Lung (tissue), 12 donors: ENCODE data around the gene CFAP61. TPM values are rescaled to one million over a fixed set of nuclear protein-coding genes. Genes with fewer than 3 reads are reported as not detected.

Experiments used
- ATAC-seq: fragments of 200-7000 bp; cut with Tn5 transposase; one replicate; pipeline ENCODE4 v1.9.1; 2020; ENCODE audit warnings: moderate number of reproducible peaks; ENCODE audit not compliant: insufficient read depth, low FRiP score
- DNase-seq, 3 donors: peaks; one replicate each; pipeline ENCODE4 v3.0.0-alpha.2; 2013 to 2017
- H3K27ac ChIP-seq, 2 donors: one replicate each; pipeline ENCODE4 v1.5.1; 2013; ENCODE audit warnings: mild to moderate bottlenecking in 2 of 2, moderate library complexity in 2 of 2, control low read depth in 1 of 2, inconsistent platforms in 1 of 2, low read depth in 1 of 2, low read length in 1 of 2
- H3K27me3 ChIP-seq, 3 donors: one replicate each; pipeline ENCODE4 v1.5.1; 2013; ENCODE audit warnings: low read length in 2 of 3; ENCODE audit not compliant: control insufficient read depth in 3 of 3, insufficient read depth in 3 of 3
- H3K36me3 ChIP-seq, 4 donors: one replicate each; pipeline ENCODE4 v1.5.1; 2013; ENCODE audit warnings: low read length in 4 of 4, mild to moderate bottlenecking in 1 of 4, moderate library complexity in 1 of 4; ENCODE audit not compliant: control insufficient read depth in 4 of 4, insufficient read depth in 4 of 4
- H3K4me1 ChIP-seq, 5 donors: one replicate each; pipeline ENCODE4 v1.5.1; 2013; ENCODE audit warnings: low read length in 5 of 5, mild to moderate bottlenecking in 2 of 5, moderate library complexity in 1 of 5; ENCODE audit not compliant: control insufficient read depth in 5 of 5, insufficient read depth in 5 of 5
- H3K4me3 ChIP-seq: one replicate; pipeline ENCODE4 v1.5.1; 2013; ENCODE audit warnings: mild to moderate bottlenecking, control low read depth, moderate library complexity
- H3K9ac ChIP-seq, 2 donors: one replicate each; pipeline ENCODE4 v1.5.1; 2013; ENCODE audit warnings: low read length in 2 of 2, control low read depth in 1 of 2; ENCODE audit not compliant: insufficient read depth in 1 of 2
- H3K9me3 ChIP-seq, 4 donors: one replicate each; pipeline ENCODE4 v1.5.1; 2013; ENCODE audit warnings: low read length in 3 of 4, mild to moderate bottlenecking in 1 of 4, moderate library complexity in 1 of 4; ENCODE audit not compliant: control insufficient read depth in 4 of 4, insufficient read depth in 3 of 4
- WGBS, 2 donors: extraction: QIAGEN DNeasy Blood & Tissue Kit; methylation state at CpG; one replicate each; pipeline ENCODE4 v1.1.7; 2013; 5-methylcytosine and 5-hydroxymethylcytosine counted together
- polyA plus RNA-seq, 2 donors: library from polyadenylated mRNA; stranded (reverse); fragments of 200-250 nt; gene quantifications; one replicate each; pipeline ENCODE4 v1.2.1, GENCODE V29; 2013
- total RNA-seq, 2 donors: library from RNA; depleted of rRNA in 1 of 2; stranded (reverse); fragments of >200 nt in 1 of 2; gene quantifications; one replicate each; pipeline ENCODE4 v1.2.1, GENCODE V29; 2014 to 2021
- TF ChIP-seq, protein P1 (sequence below): IDR thresholded peaks from 2 replicates; pipeline ENCODE4 v1.5.1; 2012; ENCODE audit warnings: mild to moderate bottlenecking; ENCODE audit errors: control extremely low read depth, extremely low read depth
- donor health status: control.
- donor health status: control.
- donor health status: Bipolar disorder and iron deficiency.
- donor health status: healthy.
- donor health status: DM: yes; HTN: yes; CAD: no.

The CFAP61 gene
- total and polyA plus RNA-seq, 4 donors = 2.0 to 15.4 (median 6.5) TPM

DNA sequence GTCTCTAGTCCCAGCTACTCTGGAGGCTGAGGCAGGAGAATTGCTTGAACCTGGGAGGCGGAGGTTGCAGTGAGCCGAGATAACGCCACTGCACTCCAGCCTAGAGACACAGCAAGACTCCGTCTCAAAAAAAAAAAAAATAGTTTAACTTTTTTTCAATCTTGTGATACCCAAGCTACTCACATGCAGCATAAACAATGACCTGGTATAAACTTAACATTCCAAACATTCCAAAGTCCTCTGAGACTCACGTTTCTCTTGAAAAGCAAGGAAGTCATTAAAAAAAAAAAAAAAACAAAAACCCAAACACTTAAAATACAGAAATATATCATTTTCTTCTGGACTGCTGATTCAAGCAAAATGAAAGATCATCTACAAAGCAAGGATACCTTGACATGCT lies 14.4 kb upstream of the CFAP61 start:
- Histone ChIP-seq H3K36me3 (peaks cover 33 to 85% (median 56%) of the 10 kb centered on the region in 4 donors), H3K27me3 (no peaks in the 10 kb centered on the region), H3K4me3 (no peak overlapping the region), H3K9ac (no peak overlapping the region), H3K27ac (no peak overlapping the region), H3K9me3 (no peaks in the 10 kb centered on the region), H3K4me1 (peaks cover 0 to 3% (median 0%) of the 10 kb centered on the region in 5 donors)
- no peak for ATAC-seq
- 65 to 79% methylated on average over 5 of the region's 5 CpGs for WGBS, 2 donors
- peak in 1 of 3 donors; percentile 16 for DNase-seq
- TF ChIP-seq, protein P1, sequence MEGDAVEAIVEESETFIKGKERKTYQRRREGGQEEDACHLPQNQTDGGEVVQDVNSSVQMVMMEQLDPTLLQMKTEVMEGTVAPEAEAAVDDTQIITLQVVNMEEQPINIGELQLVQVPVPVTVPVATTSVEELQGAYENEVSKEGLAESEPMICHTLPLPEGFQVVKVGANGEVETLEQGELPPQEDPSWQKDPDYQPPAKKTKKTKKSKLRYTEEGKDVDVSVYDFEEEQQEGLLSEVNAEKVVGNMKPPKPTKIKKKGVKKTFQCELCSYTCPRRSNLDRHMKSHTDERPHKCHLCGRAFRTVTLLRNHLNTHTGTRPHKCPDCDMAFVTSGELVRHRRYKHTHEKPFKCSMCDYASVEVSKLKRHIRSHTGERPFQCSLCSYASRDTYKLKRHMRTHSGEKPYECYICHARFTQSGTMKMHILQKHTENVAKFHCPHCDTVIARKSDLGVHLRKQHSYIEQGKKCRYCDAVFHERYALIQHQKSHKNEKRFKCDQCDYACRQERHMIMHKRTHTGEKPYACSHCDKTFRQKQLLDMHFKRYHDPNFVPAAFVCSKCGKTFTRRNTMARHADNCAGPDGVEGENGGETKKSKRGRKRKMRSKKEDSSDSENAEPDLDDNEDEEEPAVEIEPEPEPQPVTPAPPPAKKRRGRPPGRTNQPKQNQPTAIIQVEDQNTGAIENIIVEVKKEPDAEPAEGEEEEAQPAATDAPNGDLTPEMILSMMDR = no peak

DNA sequence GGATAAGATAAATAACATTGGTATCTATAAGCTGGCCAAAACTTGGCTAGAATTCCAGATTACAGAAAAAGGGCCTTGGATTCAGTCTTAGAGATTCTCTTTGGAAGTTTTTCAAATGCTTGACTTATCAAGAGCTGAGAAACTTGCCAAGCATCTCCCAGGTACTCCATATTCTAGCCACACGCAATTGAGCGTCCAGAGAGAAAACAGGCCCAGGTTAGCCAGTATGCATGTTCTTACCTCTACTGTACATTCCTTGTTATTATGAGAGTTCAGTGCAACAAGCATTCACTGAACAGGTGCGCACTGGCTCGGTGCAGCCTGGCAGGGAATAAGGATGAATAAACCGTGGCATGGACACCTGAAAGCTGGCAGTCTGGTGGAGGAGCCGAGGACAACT lies 13.7 kb upstream of the CFAP61 start:
- no peaks in the 10 kb centered on the region for H3K27me3 ChIP-seq
- TF ChIP-seq, protein P1 = no peak
- 82 to 91% methylated on average over 6 of the region's 6 CpGs for WGBS, 2 donors
- H3K36me3 ChIP-seq = peaks cover 35 to 88% (median 62%) of the 10 kb centered on the region in 4 donors
- H3K9ac ChIP-seq = no peak overlapping the region
- ATAC-seq = no peak
- H3K4me1 ChIP-seq = peaks cover 0 to 3% (median 0%) of the 10 kb centered on the region in 5 donors
- H3K27ac ChIP-seq = no peak overlapping the region
- DNase-seq = peak in 1 of 3 donors; percentile 10
- no peaks in the 10 kb centered on the region for H3K9me3 ChIP-seq
- no peak overlapping the region for H3K4me3 ChIP-seq

- 97 to 98% methylated on average over 6 of the region's 6 CpGs for WGBS, 2 donors
- ATAC-seq = no peak
- Histone ChIP-seq H3K27me3 (no peaks in the 10 kb centered on the region), H3K4me1 (peaks cover 0 to 3% (median 0%) of the 10 kb centered on the region in 5 donors), H3K27ac (no peak overlapping the region), H3K4me3 (no peak overlapping the region), H3K9ac (no peak overlapping the region), H3K36me3 (peaks cover 36 to 94% (median 70%) of the 10 kb centered on the region in 4 donors), H3K9me3 (no peaks in the 10 kb centered on the region)
- no peak for DNase-seq
- TF ChIP-seq, protein P1 = no peak
These were observed 12.5 kb upstream of the CFAP61 start for GRCh38 chr20:20039752-20040387.

DNA sequence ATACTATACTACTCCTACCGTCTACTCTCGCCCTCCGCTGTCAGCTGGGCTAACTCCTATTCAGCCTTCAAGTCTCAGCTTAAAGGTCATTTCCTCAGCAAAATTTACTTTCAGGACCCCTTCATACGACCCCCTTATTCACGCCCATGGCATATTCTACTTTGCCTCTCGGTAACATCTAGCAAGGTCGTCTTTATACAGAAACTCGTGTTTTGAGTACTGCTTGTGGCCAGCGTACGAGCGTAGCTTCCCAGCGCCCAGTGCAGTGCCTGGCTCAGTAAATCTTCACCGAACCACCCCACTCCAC lies 612 bp upstream of the CFAP61 start:
- ATAC-seq (no peak), DNase-seq (no peak)
- Histone ChIP-seq H3K27me3 (peaks cover 0 to 4% (median 2%) of the 10 kb centered on the region in 3 donors), H3K27ac (peak overlapping the region; percentile 65 to 95), H3K4me1 (peaks cover 0 to 20% (median 3%) of the 10 kb centered on the region in 5 donors), H3K9me3 (no peaks in the 10 kb centered on the region), H3K36me3 (peaks cover 10 to 34% (median 22%) of the 10 kb centered on the region in 4 donors), H3K4me3 (peak overlapping the region; percentile 92), H3K9ac (peak overlapping the region; percentile 78 to 86)
- WGBS, 2 donors = 2 to 3% methylated on average over 13 of the region's 13 CpGs
- TF ChIP-seq, protein P1 = no peak
